ENCODE measurements around the gene DPP7.
A peak's percentile ranks its signal among the peaks of the same experiment; 100 is the strongest.

DPP7 gene

GRCh38 chr9:137095664-137096517 lies 18.6 kb downstream of the DPP7 start:
- Histone ChIP-seq H3K4me1 (ENCODE audit: control insufficient read depth, insufficient read depth, low read length, poor library complexity, severe bottlenecking) (no peaks in the 10 kb centered on the region), H3K4me3 (ENCODE audit: extremely low read depth, insufficient read depth, low read length, poor library complexity, severe bottlenecking) (no peak overlapping the region), H3K9me3 (ENCODE audit: control insufficient read depth, low read length) (no peaks in the 10 kb centered on the region), H3K36me3 (ENCODE audit: control insufficient read depth, insufficient read depth, low read length) (peaks cover 60% of the 10 kb centered on the region), H3K27ac (ENCODE audit: low read depth, low read length, severe bottlenecking) (no peak overlapping the region)
- WGBS, 2 experiments (ENCODE audit: insufficient coverage in 2 of 2) = 90 to 92% methylated on average over 27 to 29 of the region's 30 CpGs

GRCh38 chr9:137089232-137089947 lies 25.1 kb downstream of the DPP7 start:
- Histone ChIP-seq H3K4me1 (ENCODE audit: control insufficient read depth, insufficient read depth, low read length, poor library complexity, severe bottlenecking) (peaks cover 3% of the 10 kb centered on the region), H3K27ac (ENCODE audit: low read depth, low read length, severe bottlenecking) (no peak overlapping the region), H3K4me3 (ENCODE audit: extremely low read depth, insufficient read depth, low read length, poor library complexity, severe bottlenecking) (no peak overlapping the region), H3K9me3 (ENCODE audit: control insufficient read depth, low read length) (no peaks in the 10 kb centered on the region), H3K36me3 (ENCODE audit: control insufficient read depth, insufficient read depth, low read length) (peaks cover 46% of the 10 kb centered on the region)
- WGBS, 2 experiments (ENCODE audit: insufficient coverage in 2 of 2) = 96% methylated on average over 9 to 11 of the region's 11 CpGs

GRCh38 chr9:137088121-137088520 lies 26.4 kb downstream of the DPP7 start:
- H3K36me3 ChIP-seq (ENCODE audit: control insufficient read depth, insufficient read depth, low read length) = peaks cover 44% of the 10 kb centered on the region
- no peak overlapping the region for H3K27ac ChIP-seq (ENCODE audit: low read depth, low read length, severe bottlenecking)
- peak overlapping the region; percentile 76 for H3K4me3 ChIP-seq (ENCODE audit: extremely low read depth, insufficient read depth, low read length, poor library complexity, severe bottlenecking)
- H3K9me3 ChIP-seq (ENCODE audit: control insufficient read depth, low read length) = no peaks in the 10 kb centered on the region
- WGBS, 2 experiments (ENCODE audit: insufficient coverage in 2 of 2) = 100% methylated on average over 3 of the region's 5 CpGs
- peaks cover 12% of the 10 kb centered on the region for H3K4me1 ChIP-seq (ENCODE audit: control insufficient read depth, insufficient read depth, low read length, poor library complexity, severe bottlenecking)

- Histone ChIP-seq H3K27ac (ENCODE audit: low read depth, low read length, severe bottlenecking) (peak overlapping the region; percentile 83), H3K9me3 (ENCODE audit: control insufficient read depth, low read length) (no peaks in the 10 kb centered on the region), H3K4me1 (ENCODE audit: control insufficient read depth, insufficient read depth, low read length, poor library complexity, severe bottlenecking) (peaks cover 19% of the 10 kb centered on the region), H3K4me3 (ENCODE audit: extremely low read depth, insufficient read depth, low read length, poor library complexity, severe bottlenecking) (peak overlapping the region; percentile 76), H3K36me3 (ENCODE audit: control insufficient read depth, insufficient read depth, low read length) (peaks cover 37% of the 10 kb centered on the region)
- 4 to 11% methylated on average over 17 to 22 of the region's 22 CpGs for WGBS, 2 experiments (ENCODE audit: insufficient coverage in 2 of 2)
These were observed 27.1 kb downstream of the DPP7 start for GRCh38 chr9:137087409-137087925.

- Histone ChIP-seq H3K9me3 (ENCODE audit: control insufficient read depth, low read length) (no peaks in the 10 kb centered on the region), H3K4me1 (ENCODE audit: control insufficient read depth, insufficient read depth, low read length, poor library complexity, severe bottlenecking) (peaks cover 20% of the 10 kb centered on the region), H3K36me3 (ENCODE audit: control insufficient read depth, insufficient read depth, low read length) (peaks cover 31% of the 10 kb centered on the region), H3K27ac (ENCODE audit: low read depth, low read length, severe bottlenecking) (peak within 1 kb of the TSS; percentile 83), H3K4me3 (ENCODE audit: extremely low read depth, insufficient read depth, low read length, poor library complexity, severe bottlenecking) (peak within 1 kb of the TSS; percentile 76)
- 0% methylated on average over 85 to 99 of the region's 101 CpGs for WGBS, 2 experiments (ENCODE audit: insufficient coverage in 2 of 2)
These were observed 27.8 kb downstream of the DPP7 start, which contains the start of gene MAN1B1 for GRCh38 chr9:137086531-137087408. Gene MAN1B1 (plus strand): TSS chr9:137086985. CDS start chr9:137087000, 15 bp downstream.

GRCh38 chr9:137085920-137086530 lies 28.5 kb downstream of the DPP7 start:
- 7 to 8% methylated on average over 56 to 57 of the region's 58 CpGs for WGBS, 2 experiments (ENCODE audit: insufficient coverage in 2 of 2)
- Histone ChIP-seq H3K4me3 (ENCODE audit: extremely low read depth, insufficient read depth, low read length, poor library complexity, severe bottlenecking) (peak overlapping the region; percentile 76), H3K4me1 (ENCODE audit: control insufficient read depth, insufficient read depth, low read length, poor library complexity, severe bottlenecking) (peaks cover 20% of the 10 kb centered on the region), H3K36me3 (ENCODE audit: control insufficient read depth, insufficient read depth, low read length) (peaks cover 25% of the 10 kb centered on the region), H3K9me3 (ENCODE audit: control insufficient read depth, low read length) (no peaks in the 10 kb centered on the region), H3K27ac (ENCODE audit: low read depth, low read length, severe bottlenecking) (peak overlapping the region; percentile 83)

GRCh38 chr9:137084526-137084925 lies 30.0 kb downstream of the DPP7 start:
- Histone ChIP-seq H3K4me3 (ENCODE audit: extremely low read depth, insufficient read depth, low read length, poor library complexity, severe bottlenecking) (no peak overlapping the region), H3K36me3 (ENCODE audit: control insufficient read depth, insufficient read depth, low read length) (peaks cover 14% of the 10 kb centered on the region), H3K4me1 (ENCODE audit: control insufficient read depth, insufficient read depth, low read length, poor library complexity, severe bottlenecking) (peaks cover 20% of the 10 kb centered on the region), H3K27ac (ENCODE audit: low read depth, low read length, severe bottlenecking) (no peak overlapping the region), H3K9me3 (ENCODE audit: control insufficient read depth, low read length) (no peaks in the 10 kb centered on the region)
- WGBS, 2 experiments (ENCODE audit: insufficient coverage in 2 of 2) = 80 to 94% methylated on average over 6 to 8 of the region's 9 CpGs

- 55% methylated on average over 7 of the region's 12 CpGs for WGBS, 2 experiments (ENCODE audit: insufficient coverage in 2 of 2)
- Histone ChIP-seq H3K9me3 (ENCODE audit: control insufficient read depth, low read length) (no peaks in the 10 kb centered on the region), H3K4me3 (ENCODE audit: extremely low read depth, insufficient read depth, low read length, poor library complexity, severe bottlenecking) (no peak overlapping the region), H3K27ac (ENCODE audit: low read depth, low read length, severe bottlenecking) (peak overlapping the region; percentile 53), H3K36me3 (ENCODE audit: control insufficient read depth, insufficient read depth, low read length) (peaks cover 9% of the 10 kb centered on the region), H3K4me1 (ENCODE audit: control insufficient read depth, insufficient read depth, low read length, poor library complexity, severe bottlenecking) (peaks cover 23% of the 10 kb centered on the region)
These were observed 31.0 kb downstream of the DPP7 start for GRCh38 chr9:137083394-137084004.

- Histone ChIP-seq H3K27ac (ENCODE audit: low read depth, low read length, severe bottlenecking) (peak overlapping the region; percentile 16), H3K9me3 (ENCODE audit: control insufficient read depth, low read length) (no peaks in the 10 kb centered on the region), H3K36me3 (ENCODE audit: control insufficient read depth, insufficient read depth, low read length) (peaks cover 4% of the 10 kb centered on the region), H3K4me1 (ENCODE audit: control insufficient read depth, insufficient read depth, low read length, poor library complexity, severe bottlenecking) (peaks cover 29% of the 10 kb centered on the region), H3K4me3 (ENCODE audit: extremely low read depth, insufficient read depth, low read length, poor library complexity, severe bottlenecking) (no peak overlapping the region)
- 89% methylated on average over 7 to 8 of the region's 8 CpGs for WGBS, 2 experiments (ENCODE audit: insufficient coverage in 2 of 2)
These were observed 31.6 kb downstream of the DPP7 start for GRCh38 chr9:137082925-137083290.
